Measurements from ENCODE around the gene DHX34.
"Not testable (repeated sequence)": the region's sequence is repeated elsewhere in the genome, so short reads cannot be mapped to it uniquely, and the experiment has no call there.

The DHX34 gene

DNA sequence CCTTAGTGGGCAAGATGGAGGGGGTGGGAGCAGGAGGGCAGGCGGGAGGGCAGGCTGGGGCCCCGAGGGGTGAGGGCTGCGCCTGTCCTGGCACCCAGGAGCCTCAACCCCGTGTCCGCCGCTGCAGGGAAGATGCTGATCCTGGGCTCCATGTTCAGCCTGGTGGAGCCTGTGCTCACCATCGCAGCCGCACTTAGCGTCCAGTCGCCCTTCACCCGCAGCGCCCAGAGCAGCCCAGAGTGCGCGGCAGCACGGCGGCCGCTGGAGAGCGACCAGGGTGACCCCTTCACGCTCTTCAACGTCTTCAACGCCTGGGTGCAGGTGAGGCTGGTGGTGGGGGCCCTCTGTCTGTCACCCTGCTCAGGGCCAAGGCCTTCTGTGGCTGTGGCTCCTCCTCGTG is 23.5 kb downstream of the DHX34 start:
- DNase-seq, result no peak

DNA sequence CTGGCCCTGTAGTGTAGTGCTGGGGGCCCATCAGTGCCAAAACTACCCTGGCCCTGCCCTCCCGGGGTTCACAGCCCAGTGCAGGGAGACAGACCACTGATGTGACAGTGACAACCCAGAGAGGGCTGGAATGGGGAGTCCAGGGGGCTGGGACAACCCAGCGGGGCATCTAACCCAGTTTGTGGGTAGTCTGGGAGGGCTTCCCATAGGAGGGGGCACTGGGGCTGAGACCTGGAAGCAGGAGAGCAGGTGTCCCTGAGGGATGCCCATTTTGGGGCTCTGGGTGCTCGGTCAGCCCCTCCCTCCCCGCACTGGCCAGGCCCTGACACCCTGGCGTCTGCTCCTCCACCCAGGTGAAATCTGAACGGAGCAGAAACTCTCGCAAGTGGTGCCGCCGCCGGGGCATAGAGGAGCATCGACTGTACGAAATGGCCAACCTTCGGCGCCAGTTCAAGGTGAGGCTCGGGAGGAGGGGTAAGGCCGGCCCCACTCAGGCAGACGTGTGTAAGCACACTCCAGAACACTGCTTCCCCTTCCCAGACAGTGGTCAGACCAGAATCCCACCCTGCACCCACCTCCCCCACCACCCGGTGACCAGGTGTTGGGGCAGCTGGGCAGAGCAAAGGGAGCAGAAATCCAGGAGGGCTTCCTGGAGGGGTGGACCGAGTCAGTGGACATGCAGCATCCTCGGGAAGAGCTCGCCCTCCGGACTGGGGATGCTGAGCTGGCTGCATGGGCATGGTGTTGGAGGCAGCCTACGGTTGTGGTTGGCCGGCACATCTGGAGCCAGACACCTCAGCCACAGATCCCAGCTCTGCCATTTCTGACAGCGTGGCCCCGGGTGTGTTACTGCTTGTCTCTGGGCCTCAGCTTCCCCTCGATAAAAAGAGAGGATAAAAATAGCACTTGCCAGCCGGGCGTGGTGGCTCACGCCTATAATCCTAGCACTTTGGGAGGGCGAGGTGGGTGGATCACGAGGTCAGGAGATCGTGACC is 24.4 kb downstream of the DHX34 start:
- DNase-seq, result no peak

DNA sequence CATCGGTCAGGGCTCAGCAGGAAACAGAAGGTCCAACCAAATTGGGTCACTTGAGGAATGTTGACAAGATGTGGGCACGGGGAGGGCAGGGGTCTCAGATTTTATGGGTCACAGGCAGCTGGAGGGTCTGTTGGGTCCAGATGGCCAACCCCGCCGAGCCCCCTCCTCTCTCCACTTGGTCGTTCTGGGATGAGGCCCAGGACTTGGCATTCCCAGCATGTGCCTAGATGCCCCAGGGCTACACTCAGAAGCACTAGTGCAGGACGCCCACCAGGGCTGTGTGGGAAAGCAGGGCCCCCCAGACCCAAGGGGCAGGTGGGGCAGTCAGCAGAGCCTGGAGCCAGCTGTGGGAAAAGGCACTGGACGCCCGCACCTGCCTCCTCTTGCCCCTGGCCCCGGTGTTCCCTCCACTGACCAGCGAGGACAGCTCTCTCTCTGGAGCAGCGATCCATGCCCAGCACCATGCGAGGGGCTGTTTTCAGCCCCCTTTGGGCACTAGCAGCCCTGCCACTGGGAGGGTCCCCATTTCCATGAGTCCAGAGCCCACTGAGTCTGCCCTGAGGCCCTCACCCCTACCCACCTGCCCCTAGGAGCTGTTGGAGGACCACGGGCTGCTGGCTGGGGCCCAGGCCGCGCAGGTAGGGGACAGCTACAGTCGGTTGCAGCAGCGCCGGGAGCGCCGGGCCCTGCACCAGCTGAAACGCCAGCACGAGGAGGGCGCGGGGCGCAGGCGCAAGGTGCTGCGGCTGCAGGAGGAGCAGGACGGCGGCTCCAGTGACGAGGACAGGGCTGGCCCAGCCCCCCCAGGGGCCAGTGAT is 26.0 kb downstream of the DHX34 start:
- no peak for DNase-seq

DNA sequence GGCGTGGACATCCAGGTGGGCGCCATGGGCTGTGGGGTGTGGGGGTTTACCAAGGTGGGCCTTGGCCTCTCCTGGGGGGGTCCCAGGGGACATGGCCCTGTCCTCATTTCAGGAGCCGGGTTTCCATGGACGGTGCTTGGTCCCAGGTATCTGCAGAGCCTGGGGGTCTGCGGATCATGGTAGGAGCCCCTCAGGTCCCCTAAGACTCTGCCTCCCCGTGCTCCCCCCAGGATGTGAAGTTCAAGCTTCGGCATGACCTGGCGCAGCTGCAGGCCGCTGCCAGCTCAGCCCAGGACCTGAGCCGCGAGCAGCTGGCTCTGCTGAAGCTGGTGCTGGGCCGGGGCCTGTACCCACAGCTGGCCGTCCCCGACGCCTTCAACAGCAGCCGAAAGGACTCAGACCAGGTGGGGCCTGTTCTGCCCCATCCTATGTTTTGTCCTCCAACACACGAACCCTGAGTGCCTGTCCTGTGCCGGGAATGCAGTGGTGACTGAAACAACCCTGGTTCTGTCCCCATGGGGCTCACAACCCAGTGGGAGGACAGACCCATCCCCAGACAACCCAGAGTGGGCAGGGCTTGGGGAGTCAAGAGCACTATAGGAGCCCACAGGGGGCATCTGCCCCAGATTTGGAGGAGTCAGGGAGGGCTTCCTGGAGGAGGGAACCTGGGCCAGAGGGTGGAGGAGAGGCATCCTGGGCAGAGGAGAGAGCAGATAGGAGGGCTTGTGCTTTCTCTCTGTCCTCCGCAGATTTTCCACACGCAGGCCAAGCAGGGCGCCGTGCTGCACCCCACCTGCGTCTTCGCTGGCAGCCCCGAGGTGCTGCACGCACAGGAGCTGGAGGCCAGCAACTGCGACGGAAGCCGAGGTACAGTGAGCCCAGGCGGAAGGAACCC is 26.8 kb downstream of the DHX34 start:
- DNase-seq, result no peak

DNA sequence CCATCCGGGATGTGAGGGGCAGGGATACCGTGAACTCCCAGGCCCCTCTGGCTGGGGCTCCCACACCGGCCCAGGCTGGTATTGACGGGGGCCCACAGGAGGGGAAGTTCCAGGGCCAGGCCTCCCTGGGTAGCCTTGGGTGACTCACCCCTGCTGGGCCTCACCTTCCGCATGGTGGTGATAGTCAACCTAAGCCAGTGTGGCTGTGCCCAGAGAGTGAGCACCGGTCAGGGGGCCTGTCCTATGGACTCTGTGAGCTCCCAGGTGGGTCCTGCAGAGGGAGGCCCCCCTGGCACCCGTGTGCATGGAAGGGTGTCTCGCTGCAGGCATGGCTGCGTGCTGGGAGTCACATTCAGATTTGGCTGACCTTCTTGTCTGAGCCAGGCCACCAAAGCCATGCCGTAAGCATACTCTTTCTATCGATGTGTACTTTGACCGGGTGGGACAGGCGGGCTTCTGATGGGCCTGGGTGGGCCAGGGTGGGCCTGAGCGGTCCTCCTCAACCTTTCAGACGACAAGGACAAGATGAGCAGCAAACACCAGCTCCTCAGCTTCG is 27.6 kb downstream of the DHX34 start:
- no peak for DNase-seq

DNA sequence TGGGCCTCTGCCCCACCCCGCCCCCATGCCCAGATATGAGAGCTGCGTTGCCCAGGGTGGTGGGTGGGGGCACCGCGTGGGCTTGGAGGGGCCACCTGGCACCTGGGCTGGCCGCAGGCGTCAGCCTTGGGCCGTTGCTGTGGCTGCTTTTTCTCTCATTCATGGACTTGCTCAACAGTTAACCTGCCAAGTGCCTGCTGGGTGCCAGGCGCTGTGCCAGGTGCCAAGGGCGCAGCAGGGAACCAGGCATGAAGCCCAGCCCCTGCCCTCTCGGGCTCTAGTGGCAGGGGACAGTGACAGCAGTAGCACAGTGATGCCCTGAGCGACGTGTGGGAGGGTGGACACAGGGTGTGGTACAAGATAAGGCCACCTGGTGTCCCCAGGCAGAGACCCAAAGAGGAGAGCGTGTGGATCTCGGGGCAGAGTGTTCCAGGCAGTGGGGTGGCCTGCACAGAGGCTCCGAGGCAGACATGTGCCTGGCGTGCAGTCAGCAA is 28.1 kb downstream of the DHX34 start:
- DNase-seq, result no peak

DNA sequence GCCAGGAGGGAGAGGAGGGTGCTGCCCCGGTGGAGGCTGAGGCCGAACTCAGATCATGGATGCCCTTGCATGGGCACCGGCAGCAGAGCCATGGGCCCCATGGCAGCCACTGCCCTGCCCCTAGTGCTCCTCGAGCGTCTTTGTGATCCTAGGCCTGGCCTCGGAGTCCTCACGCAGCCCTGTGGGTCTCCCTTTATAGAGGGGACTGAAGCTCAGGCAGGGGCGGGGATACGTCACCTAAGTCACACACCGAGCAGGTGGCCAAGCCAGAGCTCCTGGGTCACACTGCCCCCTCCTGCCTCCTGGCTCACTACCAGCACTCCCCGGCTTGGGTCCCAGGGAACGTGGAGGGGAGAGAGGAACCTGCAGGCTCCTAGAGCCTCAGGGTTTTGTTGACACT is 28.7 kb downstream of the DHX34 start:
- DNase-seq, result no peak

DNA sequence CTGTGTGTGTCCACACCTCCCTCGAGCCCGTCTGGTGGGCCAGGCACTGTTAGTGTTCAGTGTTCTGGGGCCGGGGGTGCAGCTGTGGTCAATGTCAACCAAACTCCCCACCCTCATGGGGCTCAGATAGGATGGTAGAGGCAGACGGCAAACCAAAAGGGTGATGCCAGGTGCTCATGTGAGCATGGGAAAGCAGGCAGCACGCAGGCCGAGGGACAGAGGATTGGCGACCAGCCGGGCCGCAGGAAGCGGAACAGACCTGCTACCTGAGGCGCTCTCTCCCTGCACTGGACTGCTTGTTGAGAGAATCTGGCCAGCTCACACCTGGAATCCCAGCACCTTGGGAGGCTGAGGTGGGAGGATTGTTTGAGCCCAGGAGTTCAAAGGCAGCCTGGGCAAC is 29.1 kb downstream of the DHX34 start:
- no peak for DNase-seq

DNA sequence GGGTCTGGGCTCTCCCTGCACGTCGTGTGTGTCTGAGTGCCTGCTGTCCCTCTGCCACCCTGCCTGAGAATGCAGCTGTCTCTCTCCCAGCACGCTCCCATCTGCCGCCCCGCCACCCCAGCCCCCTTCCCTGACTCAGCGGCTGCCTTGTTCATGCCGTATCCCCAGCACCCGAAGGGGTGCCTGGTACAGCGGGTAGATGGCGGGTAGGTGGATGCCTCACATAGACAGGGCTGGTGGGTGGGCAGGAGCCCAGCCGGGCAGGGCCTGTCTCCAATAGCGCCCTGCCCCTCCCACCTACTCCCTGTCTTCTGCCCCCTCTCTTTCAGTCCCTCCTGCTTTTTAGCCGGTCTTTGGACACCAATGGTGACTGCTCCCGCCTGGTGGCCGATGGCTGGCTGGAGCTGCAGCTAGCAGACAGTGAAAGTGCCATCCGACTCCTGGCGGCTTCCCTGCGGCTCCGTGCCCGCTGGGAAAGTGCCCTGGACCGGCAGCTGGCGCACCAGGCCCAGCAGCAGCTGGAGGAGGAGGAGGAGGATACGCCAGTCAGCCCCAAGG is 30.3 kb downstream of the DHX34 start:
- DNase-seq, result no peak

DNA sequence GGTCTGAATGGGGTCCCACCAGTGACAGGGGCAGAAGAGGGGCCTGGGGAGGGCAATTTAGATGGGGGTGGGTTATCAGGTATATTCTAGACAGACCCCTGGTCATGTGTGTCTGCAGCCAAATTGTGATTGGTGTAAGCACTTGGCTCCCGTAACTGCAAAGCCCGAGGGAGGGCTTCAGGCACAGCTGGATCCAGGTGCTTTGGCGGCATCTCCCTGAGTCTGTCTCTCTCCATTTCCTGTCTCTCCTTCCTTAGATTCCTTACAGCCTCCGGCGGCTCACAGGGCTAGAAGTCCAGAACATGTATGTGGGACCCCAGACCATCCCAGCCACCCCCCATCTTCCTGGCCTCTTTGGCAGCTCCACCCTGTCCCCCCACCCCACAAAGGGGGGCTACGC is 31.4 kb downstream of the DHX34 start:
- no peak for DNase-seq

DNA sequence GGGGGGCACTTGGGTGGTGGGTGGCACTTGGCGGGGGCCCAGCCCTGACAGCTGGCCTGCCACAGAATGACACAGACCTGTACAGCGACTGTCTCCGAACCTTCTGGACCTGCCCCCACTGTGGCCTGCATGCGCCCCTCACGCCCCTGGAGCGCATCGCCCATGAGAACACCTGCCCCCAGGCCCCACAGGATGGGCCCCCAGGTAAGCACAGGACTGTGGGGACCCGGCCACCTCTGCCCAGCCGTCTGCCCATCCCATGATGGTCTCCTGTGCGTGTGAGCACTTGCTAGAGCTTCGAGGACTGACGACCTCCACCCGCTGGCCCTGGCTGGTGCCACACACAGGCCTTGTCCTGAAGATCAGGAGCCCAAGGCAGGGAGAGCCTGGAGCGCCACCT is 32.0 kb downstream of the DHX34 start:
- DNase-seq, result no peak

DNA sequence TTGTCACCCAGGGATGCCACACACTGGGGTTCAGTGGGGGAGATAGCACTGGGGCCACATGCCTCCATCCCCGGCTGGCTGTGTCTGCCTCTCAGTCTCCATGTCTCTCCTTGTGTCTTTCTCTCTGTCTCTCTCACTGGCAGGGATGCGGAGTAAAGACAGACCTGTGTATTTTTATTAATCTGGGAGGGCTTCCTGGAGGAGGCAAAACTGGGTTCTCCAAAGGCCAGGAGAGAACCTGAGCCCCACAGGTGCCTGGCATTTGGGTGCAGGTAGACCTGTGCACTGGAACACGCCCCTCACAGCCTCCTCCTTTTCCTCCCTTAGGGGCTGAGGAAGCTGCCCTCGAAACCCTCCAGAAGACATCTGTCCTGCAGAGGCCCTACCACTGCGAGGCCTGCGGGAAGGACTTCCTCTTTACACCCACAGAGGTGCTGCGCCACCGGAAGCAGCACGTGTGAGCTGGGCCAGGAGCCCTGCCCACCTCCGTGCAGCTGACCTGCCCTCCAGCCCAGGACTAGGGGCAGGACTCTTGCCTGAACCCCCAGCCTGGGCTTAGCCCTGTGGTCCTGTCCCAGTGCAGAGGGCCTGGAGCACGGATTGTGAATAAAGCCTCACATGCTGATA is 32.7 kb downstream of the DHX34 start:
- DNase-seq, result peak; percentile 29

DNA sequence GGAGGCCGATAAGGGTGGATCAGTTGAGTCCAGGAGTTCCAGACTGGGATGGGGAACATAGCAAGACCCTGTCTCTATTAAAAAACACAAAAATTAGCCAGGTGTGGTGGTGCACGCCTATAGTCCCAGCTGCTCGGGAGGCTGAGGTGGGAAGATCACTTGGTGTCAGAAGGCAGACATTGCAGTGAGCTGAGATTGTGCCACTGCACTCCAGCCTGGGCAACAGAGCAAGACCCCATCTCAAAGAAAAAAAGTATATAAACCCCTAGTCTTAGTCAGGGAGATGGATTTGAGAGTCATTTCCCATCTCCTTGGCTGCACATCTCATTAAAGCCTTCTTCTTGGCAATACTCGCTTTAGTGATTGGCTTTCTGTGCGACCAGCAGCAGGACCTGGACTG is 34.8 kb downstream of the DHX34 start:
- not testable (repeated sequence) for DNase-seq

DNA sequence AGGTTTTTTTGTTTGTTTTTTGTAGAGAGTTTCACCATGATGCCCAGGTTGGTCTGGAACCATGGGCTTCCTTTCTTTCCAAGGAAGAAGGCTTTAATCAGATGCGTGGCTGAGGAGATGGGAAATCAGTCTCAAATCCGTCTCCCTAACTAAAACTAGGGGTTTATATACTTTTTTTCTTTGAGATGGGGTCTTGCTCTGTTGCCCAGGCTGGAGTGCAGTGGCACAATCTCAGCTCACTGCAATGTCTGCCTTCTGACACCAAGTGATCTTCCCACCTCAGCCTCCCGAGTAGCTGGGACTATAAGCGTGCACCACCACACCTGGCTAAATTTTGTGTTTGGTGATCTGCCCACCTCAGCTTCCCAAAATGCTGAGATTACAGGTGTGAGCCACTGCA is 35.4 kb downstream of the DHX34 start:
- not testable (repeated sequence) for DNase-seq

DNA sequence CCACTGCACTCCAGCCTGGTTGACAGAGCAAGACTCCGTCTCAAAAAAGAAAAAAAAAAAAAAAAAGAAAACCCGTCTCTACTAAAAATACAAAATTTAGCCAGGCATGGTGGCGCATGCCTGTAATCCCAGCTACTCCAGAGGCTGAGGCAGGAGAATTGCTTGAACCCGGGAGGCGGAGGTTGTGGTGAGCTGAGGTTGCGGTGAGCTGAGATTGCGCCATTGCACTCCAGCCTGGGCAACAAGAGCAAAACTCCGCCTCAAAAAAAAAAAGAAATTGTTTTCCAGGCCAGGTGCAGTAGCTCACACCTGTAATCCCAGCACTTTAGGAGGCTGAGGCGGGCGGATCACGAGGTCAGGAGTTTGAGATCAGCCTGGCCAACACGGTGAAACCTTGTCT is 37.5 kb downstream of the DHX34 start:
- DNase-seq, result not testable (repeated sequence)

DNA sequence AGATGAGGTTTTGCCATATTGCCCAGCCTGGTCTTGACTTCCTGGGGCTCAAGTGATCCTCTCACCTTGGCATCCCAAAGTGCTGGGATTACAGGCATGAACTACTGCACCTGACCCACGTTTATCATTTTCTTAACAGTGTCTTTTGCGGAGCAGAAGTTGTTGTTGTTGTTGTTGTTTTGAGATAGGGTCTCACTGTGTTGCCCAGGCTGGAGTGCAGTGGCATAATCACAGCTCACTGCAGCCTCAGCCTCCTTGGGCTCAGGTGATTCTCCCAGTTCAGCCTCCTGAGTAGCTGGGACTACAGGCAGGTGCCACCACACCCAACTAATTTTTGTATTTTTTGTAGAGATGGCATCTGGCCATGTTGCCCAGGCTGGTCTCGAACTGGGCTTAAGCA is 38.5 kb downstream of the DHX34 start:
- not testable (repeated sequence) for DNase-seq

DNA sequence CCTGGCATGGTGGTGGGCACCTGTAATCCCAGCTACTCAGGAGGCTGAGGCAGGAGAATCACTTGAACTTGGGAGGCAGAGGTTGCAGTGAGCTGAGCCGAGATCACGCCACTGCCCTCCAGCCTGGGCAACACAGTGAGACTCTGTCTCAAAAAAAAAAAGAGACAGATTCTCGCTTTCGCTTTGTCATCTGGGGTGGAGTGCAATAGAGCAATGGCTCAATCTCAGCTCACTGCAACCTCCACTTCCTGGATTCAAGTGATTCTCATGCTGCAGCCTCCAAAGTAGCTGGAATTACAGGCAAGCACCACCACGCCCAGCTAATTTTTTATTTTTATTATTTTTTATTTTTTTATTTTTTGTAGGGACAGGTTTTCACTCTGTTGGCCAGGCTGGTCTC is 39.6 kb downstream of the DHX34 start:
- not testable (repeated sequence) for DNase-seq

DNA sequence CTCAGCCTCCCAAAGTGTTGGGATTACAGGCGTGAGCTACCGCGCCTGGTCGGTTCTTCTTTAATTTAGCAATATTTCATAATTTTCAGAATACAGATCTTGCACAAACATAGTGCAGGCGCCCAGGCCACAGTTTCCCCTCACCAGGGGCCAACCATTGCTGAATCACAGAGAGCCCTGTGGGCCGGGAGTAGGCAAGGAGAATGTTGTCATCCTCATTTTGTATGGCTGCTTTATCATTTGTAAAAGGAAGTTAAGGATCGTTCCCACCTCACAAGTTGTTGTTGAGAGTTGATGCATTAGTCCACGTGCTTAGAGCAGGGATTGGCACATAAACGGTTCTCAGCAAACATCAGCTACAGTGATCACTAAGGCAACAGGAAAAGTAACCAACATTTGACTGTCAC is 40.0 kb downstream of the DHX34 start:
- peak; percentile 16 for DNase-seq

DNA sequence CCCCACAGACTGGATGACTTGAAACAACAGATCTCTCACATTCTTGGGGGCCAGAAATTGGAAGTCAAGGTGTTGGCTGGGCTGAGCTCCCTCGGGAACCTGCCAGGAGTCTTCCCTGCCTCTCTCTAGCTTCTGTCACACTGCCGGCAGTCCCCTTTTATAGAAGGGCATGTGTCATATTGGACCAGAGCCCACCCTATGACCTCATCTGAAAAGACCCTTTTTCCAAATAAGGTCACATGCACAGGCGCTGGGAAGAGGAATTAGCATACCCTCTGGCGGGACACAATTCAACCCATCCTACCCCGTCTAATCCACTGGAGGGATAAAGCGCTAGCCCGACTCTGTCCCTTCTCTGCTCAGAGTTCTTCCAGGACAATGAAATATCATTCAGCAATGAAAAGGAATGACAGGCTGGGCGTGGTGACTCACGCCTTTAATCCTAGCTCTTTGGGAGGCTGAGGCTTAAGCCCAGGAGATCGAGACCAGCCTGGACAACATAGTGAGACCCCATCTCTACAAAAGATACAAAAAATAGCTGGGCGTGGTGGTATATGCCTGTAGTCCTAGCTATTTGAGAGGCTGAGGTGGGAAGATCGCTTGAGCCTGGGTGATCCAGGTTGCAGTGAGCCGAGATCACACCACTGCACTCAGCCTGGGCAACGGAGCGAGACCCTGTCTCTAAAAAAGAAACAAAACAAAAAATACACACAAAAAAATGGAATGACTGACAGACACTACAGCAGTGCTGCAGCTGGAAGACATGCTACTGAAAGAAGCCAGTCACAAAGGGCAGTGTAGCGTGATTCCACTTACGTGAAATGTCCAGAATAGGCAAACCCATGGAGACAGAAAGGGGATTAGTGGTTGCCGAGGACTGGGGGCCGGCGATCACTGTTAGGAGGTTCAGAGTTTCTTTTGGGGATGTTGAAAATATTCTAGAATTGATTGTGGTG is 41.7 kb downstream of the DHX34 start:
- DNase-seq, result no peak

DNA sequence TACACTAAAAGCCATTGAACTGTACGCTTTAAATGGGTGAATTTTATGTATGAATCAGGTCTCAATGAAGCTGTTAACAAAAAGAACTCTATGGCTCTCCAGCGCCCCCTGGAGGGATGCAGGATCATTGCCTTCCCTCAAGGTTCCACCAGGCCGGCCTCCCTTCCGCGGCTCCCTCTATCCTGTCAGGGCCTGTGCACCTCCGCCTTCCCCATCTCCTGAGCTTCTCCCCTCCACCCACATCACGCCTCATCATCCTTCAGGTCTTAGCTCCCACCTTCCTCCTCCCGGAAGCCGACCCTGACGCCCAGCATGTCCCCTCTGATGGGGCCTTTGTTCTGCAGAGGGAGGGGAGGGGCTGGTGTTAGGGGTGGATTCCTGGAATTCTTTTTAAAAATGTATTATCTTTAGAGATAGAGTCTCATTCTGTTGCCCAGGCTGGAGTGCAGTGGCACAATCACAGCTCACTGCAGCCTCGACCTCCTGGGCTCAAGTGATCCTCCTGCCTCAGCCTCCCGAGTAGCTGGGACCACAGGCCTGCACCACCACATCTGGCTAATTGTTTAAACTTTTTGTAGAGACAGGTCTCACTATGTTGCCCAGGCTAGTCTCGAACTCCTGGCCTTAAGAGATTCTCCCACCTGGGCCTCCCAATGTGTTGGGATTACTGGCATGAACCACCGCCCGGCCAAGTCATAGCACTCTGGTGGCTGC is 42.6 kb downstream of the DHX34 start:
- peak; percentile 75 for DNase-seq
